ENCODE data around the gene JPH4.
A peak's percentile ranks its signal among the peaks of the same experiment; 100 is the strongest.

JPH4 gene

DNA sequence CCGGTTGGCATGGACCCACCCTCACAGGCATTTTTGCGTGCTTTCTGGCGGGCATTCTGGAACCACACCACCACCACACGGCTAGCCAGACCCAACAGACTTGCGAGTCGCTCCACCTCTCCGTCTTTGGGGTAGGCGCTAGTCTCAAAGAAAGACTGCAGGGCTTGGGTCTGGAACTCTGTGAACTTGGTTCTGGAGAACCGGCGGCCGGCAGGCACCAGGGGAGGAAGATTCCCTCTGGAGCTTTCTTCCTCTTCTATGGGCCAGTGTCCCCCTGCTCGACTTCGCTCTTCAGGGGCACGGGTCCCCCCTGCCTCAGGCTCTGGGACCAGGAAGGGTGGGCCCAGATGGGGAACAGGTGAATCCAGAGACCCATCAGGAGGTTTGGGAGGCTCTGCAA is 53.6 kb downstream of the JPH4 start:
- TF ChIP-seq, protein P1, sequence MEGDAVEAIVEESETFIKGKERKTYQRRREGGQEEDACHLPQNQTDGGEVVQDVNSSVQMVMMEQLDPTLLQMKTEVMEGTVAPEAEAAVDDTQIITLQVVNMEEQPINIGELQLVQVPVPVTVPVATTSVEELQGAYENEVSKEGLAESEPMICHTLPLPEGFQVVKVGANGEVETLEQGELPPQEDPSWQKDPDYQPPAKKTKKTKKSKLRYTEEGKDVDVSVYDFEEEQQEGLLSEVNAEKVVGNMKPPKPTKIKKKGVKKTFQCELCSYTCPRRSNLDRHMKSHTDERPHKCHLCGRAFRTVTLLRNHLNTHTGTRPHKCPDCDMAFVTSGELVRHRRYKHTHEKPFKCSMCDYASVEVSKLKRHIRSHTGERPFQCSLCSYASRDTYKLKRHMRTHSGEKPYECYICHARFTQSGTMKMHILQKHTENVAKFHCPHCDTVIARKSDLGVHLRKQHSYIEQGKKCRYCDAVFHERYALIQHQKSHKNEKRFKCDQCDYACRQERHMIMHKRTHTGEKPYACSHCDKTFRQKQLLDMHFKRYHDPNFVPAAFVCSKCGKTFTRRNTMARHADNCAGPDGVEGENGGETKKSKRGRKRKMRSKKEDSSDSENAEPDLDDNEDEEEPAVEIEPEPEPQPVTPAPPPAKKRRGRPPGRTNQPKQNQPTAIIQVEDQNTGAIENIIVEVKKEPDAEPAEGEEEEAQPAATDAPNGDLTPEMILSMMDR (IDR thresholded peaks at IDR 0.05; ENCODE audit: low read depth, low read length) = no peak
- TF ChIP-seq, protein P2, sequence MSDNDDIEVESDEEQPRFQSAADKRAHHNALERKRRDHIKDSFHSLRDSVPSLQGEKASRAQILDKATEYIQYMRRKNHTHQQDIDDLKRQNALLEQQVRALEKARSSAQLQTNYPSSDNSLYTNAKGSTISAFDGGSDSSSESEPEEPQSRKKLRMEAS (IDR thresholded peaks at IDR 0.05; ENCODE audit: low read depth, low read length) = no peak
- H3K4me3 ChIP-seq (ENCODE audit: low read depth, low read length) = no peak overlapping the region
- DNase-seq (ENCODE audit: low read depth) = no peak

DNA sequence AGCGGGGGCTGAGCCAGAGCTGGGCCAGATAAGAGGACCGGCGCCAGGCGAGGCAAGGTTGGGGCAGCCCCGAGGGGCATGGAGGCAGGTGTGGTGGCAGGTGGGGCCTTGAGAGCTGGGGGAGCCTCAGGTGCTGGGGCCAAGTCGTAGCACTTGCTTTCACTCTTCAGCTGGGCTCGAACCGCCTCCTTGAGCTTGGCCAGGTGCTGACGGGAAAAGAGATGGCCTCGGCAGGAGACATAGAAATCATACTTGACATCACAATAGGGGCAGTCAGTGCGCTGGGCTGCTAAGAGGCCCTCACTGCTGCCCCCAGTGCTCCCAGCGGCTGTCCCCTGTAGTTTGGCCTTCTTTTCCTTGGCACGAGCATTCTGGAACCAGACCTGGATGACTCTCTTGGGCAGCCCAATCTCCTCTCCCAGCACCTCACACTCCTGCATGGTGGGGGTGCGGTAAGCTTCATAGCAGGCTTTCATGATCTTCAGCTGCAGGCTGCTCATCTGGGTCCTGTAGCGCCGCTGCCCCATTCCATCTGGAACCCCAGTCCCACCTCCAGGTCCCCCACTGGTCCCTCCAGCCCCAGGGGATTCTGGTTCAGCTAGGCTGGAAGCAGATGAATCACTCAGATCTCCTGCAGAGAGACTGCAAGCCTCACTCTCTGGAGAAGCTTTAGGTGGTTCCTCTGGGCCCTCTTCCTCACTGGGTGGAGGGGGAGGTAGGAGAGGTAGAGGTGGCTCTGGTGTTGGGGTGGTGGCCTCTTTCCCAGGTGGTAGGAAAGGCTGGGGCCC is 55.2 kb downstream of the JPH4 start:
- no peak for TF ChIP-seq MYC (IDR thresholded peaks at IDR 0.05; ENCODE audit: low read depth, low read length)
- TF ChIP-seq POLR2A (IDR thresholded peaks at IDR 0.05; ENCODE audit: extremely low read depth, insufficient read length) = no peak
- TF ChIP-seq, protein P2 (IDR thresholded peaks at IDR 0.05; ENCODE audit: low read depth, low read length) = no peak
- TF ChIP-seq, protein P1 (IDR thresholded peaks at IDR 0.05; ENCODE audit: low read depth, low read length) = no peak
- no peak overlapping the region for H3K4me3 ChIP-seq (ENCODE audit: low read depth, low read length)
- peak; percentile 18 for DNase-seq (ENCODE audit: low read depth)

DNA sequence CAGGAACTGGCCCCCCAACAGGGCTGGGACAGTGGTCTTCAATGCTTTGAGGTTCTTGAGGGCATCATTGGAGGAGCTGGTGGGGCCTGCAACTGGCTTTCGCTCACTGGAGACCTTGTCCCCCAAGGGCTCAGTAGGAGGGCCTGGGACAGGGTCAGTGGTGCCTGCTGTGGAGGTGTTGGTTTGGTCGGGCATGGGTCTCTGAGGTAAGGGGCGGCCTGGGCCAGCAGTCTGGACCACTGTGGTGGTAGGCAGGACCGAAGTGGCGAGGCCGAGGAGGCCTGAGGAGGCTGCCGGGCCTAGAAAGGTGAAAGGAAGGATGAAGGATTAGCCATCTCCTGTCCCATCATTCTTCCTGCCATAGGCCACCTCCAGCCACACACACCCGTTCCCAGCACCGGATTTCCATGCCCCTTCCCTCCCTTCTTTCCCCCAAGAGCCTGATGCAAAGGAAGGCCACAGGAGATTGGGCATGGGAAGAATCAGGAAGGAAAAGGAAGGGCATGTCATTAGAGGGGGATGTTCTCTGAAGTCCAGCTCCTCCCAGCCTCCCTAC is 55.9 kb downstream of the JPH4 start:
- no peak for DNase-seq (ENCODE audit: low read depth)
- H3K4me3 ChIP-seq (ENCODE audit: low read depth, low read length) = no peak overlapping the region
- TF ChIP-seq MYC (IDR thresholded peaks at IDR 0.05; ENCODE audit: low read depth, low read length) (no peak), POLR2A (IDR thresholded peaks at IDR 0.05; ENCODE audit: extremely low read depth, insufficient read length) (no peak)
- TF ChIP-seq, protein P2 (IDR thresholded peaks at IDR 0.05; ENCODE audit: low read depth, low read length) = no peak
- TF ChIP-seq, protein P1 (IDR thresholded peaks at IDR 0.05; ENCODE audit: low read depth, low read length) = no peak

DNA sequence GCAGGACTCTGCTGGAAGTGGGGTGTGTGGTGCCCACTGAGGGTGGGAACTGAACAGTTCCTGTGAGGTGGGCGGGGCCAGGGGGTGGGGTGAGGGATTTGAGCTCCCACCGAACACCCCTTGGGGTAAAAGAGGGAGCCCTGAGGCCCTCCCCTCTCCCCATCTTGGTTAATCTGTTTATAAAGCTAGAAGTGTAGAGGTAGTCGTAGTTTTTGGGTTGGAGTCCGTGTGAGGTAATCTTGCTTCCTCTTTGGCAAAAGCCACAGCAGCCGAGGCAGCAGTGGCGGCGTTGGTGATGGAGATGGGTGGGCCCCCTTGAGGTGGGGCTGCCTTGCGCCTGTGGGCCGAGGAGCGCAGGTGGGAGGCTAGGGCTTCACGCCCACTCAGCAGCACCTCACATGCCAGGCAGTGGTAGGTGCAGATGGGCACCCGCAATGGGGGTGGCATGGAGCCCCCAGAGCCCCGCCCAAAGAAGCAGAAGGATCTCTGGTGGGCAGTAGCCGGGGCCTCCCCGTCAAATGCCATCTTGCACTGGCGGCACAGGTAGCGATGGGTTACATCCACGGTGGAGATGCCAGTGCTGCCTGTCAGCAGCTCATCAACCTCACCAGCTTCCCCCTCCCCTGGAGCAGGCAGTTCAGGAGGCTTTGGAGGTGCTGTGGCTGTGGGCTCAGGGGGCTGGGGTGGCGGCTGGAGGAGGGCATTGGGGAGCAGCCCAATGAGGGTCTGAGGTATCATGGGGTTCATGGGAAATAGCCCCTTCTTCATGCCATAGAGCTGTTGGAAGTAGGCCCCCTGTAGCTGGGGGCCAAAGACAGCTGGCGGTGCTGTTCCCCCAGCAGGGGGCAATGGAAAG is 56.6 kb downstream of the JPH4 start:
- no peak overlapping the region for H3K4me3 ChIP-seq (ENCODE audit: low read depth, low read length)
- no peak for DNase-seq (ENCODE audit: low read depth)
- TF ChIP-seq MYC (IDR thresholded peaks at IDR 0.05; ENCODE audit: low read depth, low read length) (no peak), POLR2A (IDR thresholded peaks at IDR 0.05; ENCODE audit: extremely low read depth, insufficient read length) (no peak)
- TF ChIP-seq, protein P2 (IDR thresholded peaks at IDR 0.05; ENCODE audit: low read depth, low read length) = no peak
- TF ChIP-seq, protein P1 (IDR thresholded peaks at IDR 0.05; ENCODE audit: low read depth, low read length) = no peak

DNA sequence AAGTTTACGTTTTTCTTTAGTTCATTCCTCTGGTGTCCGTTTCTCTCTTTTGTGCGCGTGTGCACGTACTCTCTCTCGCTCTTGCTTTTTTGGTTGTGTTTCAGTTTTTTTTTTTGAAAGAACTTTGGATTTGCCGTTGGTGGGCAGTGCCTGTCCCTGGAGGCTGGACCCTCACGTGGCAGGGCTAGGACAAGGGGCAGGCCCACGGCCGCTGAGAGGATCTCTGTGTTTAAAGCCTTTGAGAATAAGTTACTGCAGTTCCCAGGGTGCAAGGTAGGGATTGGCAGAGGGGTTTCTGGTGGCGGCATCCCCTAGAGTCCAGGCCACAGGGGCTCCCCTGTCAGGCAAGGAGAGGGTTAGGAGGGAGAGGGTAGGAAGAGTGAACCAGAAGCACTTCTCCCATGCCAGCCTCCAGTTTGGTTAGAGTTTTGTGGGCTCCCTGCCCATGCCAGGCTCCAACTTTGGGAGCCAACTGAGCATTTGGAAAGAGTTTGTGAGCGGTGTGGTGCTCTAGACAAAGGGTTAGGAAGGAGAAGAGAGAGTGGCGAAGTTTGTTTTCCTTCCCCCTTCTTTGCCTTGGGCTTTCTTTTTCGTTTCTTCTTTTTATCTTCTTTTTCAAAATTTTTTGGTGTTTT is 57.6 kb downstream of the JPH4 start:
- H3K4me3 ChIP-seq (ENCODE audit: low read depth, low read length) = no peak overlapping the region
- TF ChIP-seq, protein P1 (IDR thresholded peaks at IDR 0.05; ENCODE audit: low read depth, low read length) = no peak
- TF ChIP-seq MYC (IDR thresholded peaks at IDR 0.05; ENCODE audit: low read depth, low read length) = no peak
- TF ChIP-seq POLR2A (IDR thresholded peaks at IDR 0.05; ENCODE audit: extremely low read depth, insufficient read length) = no peak
- TF ChIP-seq, protein P2 (IDR thresholded peaks at IDR 0.05; ENCODE audit: low read depth, low read length) = no peak
- DNase-seq (ENCODE audit: low read depth) = no peak
